GM19324 (cell line): ENCODE results near the gene OR52H1.

Experiments
- ATAC-seq: cut with Tn5 transposase; IDR thresholded peaks from one replicate; pipeline ENCODE4 v1.9.1; 2021; ENCODE audit warnings: mild to moderate bottlenecking, moderate library complexity; ENCODE audit not compliant: unreplicated experiment, low FRiP score

OR52H1 gene

DNA sequence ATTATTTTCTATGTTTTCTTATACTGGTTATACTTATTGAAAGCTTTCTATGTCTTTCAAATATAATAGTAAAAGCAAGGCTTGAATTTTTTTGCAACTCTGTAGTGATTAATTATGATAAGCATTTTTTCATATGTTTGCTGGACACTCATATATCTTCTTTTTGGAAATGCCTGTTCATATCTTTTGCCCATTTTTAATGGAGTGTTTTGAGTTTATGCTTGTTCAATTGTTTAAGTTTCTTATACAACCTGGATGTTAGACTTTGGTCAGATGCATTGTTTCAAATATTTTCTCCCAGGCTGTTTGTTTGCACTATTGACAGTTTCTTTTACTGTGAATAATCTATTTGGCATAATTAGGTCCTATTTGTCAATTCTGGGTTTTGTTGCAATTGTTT is 11.9 kb downstream of the OR52H1 start:
- no peak for ATAC-seq

DNA sequence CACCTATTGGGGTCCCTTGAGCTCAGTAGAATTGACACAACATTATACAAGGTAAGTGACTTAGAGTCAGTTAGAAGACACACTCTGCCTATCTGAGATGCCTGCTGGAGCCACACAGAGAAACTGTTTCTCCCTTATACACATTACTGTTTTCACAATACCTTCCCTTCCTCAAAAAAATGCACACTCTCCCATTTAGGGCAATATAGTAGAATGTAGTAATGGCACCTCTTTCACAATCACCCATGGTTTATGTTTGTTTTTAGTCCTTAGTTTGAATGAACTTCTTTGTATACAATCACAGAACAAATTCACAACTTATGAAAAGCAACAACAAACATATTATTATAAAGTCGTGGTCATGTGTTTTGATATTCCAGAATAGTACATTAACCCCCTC is 14.3 kb downstream of the OR52H1 start:
- no peak for ATAC-seq

DNA sequence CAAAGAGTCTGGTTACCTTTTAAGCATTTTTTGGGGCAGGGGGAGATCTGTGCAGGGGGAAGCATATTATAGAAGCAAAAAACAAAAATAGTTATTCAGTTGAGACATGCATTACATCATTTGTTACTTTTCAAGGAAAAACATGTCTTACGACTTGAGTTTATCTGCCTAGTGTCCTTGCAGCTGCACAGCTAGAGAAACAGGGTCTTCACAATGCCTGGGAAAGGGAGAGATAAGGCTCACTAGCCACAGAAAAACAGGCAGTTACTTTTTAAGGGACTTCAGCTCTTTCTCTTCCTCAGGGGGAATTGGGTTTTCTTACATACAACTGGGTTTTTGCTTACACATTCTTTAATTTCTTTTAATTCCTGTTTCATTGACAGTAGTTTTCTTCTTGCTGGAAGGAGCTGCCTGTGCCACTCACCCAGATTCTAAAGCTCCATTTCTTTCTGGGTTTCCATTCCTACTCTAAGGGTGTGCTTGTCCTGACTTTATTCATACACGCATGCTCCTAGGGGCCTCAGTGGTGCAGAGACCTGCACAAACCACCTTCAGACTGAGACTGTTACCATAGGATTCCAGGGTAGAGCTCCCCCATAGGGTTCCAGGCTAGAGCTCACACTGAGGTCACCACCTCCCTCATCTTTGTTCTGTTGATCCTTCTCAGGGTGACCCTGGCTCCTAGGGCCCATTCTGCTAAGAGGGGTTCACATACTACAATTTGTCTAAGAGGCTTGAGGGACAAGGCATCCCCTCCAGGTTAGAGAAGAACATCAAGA is 17.1 kb downstream of the OR52H1 start:
- ATAC-seq = no peak

DNA sequence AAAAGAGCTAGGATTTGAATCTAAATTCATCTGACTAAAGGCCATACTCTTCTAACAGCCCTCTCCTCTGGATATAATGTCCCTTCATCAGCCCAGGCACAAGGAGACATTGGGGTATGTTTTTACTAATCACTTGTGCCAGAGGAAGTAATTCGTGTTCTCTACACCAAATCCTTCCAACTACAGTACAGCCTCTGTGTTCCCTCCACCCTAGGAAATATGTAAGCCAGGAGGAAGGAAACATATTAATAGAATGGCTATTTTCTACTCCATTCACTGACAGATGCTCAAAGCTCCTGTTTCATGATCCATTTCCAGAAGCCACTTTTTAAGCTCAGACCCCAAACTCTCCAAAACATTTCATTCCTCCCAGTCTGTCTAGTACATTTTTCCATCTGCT is 19.8 kb downstream of the OR52H1 start:
- no peak for ATAC-seq

DNA sequence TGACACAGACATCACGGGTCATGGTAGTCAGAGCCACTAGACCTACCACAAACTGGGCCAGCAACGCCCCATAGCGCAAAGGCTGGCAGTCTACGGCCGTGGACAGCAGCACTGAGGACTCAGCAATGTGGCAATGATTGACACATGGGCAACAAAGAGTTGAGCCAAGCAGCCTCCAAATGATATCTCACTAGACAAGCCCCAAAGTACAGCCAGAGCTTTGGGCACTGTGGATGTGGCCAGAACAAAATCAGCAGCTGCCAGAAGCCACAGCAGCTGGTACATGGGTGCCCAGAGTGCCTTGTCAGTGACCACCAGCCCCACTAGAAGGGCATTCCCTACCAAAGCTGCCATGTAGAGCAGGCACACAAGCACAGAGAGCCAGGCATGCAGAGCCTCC is 20.6 kb downstream of the OR52H1 start:
- ATAC-seq = no peak

DNA sequence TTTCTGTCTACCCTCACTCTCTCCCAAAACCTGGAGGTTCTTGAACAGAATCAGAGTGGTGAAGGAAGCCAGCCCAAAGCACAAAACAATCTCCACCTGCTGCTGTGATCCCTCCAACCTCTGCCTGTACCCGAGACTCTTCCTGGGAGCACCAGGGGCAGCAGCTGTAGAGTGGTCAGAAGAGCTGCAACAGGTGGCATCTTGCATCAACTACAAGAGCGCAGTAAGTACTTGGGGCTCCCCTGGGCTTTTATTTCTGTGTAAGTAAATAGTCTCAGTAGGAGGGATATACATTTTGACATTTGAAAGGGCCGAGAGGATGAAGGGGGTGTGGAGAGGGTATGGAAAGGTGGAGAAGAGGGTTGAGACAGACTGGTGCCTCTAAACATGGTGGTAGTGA is 23.6 kb downstream of the OR52H1 start:
- no peak for ATAC-seq

DNA sequence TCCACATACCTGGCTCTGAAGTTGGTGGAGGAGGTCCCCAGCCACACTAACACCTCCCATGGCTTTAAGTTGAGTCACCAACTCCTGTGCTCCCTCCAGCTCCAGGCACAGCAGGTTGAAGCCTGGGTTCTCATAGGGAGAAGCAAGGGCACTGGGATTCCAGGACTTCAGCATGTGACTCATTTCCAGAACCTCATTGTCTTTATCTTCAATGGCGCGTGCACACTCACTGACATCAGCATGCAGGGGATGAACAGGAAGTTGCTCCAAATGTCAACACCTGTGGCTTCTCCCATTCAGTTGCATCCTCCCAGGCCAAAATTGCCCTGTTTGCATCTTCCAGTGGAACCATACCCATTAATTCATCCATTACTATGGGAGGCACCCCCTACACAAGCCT is 26.0 kb downstream of the OR52H1 start:
- no peak for ATAC-seq

DNA sequence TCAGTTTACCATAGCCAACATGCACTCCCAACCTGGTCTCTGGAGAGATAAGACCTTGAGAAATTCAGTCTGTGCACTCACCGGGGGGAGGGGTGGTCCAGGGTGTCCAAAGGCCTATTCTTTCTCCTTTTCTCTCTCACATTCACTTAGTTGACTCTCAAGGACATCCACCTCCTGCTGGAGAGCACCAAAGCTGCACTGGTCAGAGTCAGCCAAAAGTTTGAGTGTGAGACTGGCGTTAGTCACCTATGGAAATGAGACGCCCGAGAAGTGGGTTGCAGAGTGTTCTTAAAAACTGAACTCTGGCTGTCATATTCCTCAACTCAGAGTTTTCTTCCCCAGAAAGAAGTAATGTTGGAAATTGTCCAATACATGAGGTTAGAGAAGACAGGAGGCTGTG is 26.8 kb downstream of the OR52H1 start:
- no peak for ATAC-seq

DNA sequence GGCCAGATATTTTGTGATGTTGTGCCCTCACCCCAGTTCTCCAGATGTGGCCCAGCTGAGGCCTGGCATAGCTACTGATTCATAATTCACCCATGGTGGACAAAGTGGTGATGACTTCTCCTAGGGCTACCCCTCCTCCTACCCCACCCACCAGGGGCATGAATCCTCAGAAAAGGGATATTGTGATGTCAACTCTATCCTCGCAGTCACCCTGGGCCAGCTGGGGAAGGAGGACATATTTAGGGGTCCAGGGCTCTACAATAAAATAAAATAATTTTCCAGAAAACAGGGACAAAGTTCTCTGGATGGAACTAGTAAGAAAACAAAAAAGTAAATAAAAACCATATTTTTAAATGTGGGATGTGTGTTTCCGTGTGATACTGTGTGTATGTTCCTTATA is 31.7 kb downstream of the OR52H1 start, which contains the start of gene UBQLNL:
Gene UBQLNL (minus strand): TSS at position 101 of the 400 bp plus-strand sequence. CDS start 258 bp downstream, outside the sequence.
- no peak for ATAC-seq

DNA sequence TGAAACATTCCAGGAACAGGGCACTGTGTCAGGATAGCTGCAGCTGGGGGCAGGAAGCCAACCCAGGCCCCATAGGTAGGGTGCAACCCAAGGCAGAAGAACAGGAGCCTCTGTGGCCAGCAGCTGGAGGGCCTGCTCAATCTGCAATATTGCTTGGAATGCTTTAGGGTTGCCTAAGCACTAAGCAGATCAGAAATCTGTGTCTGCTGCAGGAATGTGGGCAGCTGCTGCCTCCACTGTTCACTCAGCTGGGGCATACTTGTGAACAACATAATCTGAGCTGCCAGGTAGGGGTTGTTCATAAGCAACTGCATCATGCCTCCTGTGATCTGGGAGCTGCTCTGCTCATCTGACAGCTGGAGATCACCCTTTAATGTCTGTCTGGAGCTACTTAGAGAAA is 33.5 kb downstream of the OR52H1 start:
- no peak for ATAC-seq

DNA sequence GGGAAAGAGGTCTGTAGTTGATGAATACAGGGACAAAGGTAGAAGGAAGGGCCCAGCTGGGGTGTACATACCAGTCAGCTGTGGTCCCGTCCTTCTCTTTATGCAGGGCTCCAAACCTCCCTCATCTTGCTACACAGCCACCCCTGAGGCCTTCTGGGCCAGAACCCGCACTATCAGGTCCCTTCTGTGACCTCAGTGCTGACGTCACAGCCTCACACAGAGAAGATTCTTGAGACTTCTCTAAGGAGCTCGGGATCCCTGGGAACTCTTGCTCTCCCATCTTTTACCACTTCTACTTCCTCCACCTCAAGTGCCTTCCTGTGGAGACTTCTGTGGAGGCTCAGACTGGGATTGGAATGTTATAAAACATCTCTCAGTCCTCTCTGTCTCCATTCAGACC is 38.5 kb downstream of the OR52H1 start, which contains the start of gene UBQLN3:
Gene UBQLN3 (minus strand): TSS at position 155 of the 400 bp plus-strand sequence. CDS start 399 bp downstream, outside the sequence.
- ATAC-seq = no peak

DNA sequence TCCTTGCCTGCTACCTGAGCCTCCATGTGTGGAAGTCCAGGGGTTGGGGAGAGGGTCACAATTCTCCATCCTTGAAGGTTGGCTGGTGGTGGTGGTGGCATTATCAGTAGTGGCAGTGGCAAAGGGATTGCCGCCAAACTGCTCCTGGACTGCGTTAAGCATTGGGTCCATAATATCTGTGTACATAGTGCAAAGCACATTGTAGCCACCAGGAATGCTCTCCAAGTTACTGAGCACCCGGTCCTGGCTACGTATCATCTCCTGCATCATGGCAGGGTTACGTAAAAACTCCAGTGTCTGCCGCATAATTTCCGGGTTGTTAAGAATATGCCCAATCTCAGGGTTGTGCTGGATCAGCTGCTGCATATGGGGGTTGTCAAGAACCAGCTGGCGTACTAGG is 39.7 kb downstream of the OR52H1 start:
- ATAC-seq = no peak

DNA sequence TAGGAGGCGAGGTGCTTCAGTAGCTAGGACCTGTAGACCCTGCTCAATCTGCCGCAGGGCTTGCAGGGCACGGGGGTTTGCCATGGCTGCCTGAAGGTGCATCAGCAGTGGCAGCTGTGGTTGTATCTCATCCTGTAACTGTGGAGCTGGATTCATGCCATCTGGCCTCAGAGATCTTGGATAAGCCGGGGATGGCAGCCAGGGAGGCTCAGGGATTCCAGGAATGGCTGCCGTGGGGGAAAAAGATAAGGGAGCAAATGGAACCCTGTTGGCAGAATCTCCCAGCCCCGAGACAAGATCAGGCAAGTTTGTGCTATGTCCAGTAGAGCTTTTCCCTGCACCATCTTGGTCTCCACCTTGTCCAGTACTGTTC is 40.4 kb downstream of the OR52H1 start:
- ATAC-seq = no peak

DNA sequence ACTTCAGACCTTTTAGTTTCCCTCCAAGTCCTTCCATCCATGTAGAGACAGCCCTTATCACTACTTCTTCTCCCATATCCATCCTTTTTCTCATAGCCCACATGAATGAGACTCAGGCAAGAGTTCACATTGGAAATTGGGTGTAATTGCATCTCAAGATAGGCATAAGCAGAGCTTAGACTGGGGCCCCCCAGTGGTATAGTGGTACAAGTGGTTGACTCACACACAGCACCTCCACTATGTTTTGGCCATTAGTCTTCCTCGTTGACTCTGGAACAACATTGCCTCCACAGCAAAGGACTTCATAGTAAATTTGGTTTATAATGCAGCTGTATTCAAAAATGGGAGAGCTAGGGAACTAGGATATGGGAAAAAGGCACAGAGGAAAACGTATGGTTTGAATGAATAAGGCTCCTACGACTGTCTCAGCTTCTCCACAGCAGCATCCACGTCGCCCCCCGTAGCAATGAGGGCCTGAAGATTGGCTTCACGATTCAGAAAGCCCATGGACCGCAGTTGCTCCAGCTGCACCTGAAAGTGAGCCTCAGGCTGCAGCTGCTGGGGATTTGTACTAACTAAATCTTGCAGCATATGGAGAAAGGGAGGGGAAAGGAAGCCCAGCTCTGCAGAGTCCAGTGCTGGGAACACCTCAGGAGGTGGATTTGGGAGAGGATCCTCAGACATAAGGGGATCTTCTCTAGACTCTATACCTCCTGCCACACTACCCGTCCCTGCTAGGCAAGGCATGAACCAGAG is 41.0 kb downstream of the OR52H1 start:
- ATAC-seq = no peak

DNA sequence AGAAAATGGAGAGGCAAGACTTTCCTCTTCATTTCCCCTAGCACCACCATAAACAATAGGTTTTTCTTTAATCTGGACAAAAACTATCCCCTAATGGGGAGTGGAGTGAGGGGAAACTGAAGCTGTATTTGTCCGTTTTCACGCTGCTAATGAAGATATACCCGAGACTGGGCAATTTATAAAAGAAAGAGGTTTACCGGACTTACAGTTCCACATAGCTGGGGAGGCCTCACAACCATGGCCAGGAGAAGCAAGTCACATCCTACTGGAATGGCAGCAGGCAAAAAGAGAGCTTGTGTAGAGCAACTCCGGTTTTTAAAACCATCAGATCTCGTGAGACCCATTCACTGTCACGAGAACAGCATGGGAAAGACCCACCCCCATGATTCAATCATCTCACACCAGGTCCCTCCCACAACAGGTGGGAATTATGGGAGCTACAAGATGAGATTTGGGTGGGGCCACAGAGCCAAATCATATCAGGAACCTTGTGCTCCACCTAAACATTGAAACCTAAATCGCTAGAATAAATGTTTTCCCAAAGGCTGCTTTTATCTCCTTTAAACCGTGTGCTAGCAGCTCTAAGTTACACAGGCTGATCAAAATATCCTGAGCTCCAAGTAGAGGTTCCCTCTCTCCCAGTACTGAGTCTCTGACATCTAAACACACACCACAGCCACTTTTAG is 42.8 kb downstream of the OR52H1 start:
- ATAC-seq = no peak

DNA sequence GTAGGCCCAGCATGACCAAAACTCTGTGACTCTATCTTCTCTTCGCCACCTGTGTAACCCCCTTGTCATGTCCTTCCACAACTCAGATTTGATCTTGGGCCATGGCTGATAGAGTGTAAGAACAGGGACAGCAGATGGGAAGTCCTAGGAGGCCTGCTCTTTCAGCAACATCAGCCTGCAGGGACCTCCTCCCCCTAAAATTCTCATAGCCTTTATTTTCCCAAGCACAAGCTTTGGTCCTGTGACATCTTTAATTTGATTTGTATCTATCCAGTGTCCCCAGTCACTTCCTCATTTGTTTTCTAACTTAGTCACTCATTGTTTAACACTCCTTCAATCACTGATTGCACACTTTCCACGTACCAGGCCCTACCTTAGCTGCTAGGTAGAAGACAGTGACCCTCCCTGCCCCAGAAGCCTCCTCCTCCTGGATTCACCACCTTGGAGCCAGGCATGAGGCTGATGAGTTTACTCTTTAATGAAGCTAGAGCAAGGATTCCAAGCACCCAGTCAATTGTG is 43.9 kb downstream of the OR52H1 start:
- ATAC-seq = no peak

DNA sequence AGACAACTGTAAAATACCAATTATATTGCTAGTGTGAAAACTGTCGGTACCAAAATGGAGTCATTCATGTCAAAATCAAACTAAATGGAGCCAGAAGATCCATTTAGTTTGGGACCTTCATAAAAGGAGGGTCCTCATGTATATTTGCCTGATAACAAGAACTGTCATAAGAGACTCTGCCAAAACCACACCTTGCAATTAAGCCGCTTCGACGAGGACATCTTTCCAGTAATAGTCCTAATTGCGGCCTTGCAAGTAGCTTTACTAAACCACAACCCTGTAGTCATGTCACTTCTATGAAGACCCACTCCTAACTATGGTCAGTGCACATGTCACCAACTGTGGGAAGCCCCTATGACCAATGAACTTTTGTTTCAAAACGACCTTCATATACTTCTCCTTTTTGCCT is 47.9 kb downstream of the OR52H1 start:
- no peak for ATAC-seq

DNA sequence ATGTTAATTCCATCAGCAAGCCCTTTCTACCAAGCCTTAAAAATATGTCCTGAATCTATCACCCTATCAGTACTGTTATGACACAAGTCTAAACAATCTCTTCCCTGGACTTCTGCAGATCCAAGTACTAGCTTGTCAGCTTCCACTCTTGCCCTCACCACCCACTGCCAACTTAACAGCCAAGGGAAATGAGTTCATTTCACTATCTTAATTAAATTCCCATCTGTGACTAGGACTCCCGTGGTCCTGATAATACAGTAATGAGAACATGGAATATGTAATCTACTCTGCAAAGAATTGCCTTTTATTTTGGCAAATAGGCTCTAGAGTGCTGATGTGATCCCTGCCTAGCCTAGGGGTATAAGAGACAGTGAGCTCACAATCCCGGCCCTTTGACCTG is 48.7 kb downstream of the OR52H1 start:
- no peak for ATAC-seq
